Neural progenitor cell (in vitro differentiated cells): ENCODE results near the gene SWT1.

Experiments used
- EZH2phosphoT487 ChIP-seq: fragments of 200-600 bp; sonication (generic); IDR thresholded peaks from 2 replicates; pipeline ENCODE4 v1.6.1; 2017; ENCODE audit warnings: antibody characterized with exemption
- TF ChIP-seq, protein P1 (sequence below): fragments of 200-600 bp; sonication (generic); IDR thresholded peaks from 2 replicates; pipeline ENCODE4 v1.5.1; 2017; ENCODE audit warnings: antibody characterized with exemption, mild to moderate bottlenecking

DNA sequence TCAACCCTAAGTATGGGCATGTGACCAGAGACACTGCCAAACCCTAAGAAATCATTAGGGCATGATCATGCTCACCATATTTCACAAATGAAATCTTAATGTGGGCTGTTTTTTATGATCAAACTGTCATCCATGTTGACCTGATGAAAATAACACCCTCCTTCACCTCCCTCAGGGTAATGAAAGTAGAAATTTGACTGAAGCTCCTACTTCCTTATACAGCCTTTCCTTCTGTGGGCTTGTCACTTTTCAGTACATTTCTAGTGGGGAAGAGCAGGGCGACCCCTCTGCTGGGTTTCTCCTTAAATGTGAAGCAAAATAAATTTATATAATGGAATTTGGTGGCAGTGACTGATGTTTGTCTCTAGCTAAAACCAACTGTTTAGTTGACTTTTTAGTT lies 134.2 kb downstream of the SWT1 start:
- TF ChIP-seq, protein P1, sequence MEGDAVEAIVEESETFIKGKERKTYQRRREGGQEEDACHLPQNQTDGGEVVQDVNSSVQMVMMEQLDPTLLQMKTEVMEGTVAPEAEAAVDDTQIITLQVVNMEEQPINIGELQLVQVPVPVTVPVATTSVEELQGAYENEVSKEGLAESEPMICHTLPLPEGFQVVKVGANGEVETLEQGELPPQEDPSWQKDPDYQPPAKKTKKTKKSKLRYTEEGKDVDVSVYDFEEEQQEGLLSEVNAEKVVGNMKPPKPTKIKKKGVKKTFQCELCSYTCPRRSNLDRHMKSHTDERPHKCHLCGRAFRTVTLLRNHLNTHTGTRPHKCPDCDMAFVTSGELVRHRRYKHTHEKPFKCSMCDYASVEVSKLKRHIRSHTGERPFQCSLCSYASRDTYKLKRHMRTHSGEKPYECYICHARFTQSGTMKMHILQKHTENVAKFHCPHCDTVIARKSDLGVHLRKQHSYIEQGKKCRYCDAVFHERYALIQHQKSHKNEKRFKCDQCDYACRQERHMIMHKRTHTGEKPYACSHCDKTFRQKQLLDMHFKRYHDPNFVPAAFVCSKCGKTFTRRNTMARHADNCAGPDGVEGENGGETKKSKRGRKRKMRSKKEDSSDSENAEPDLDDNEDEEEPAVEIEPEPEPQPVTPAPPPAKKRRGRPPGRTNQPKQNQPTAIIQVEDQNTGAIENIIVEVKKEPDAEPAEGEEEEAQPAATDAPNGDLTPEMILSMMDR: no peak
- TF ChIP-seq EZH2phosphoT487: no peak
